SK-N-SH (cell line): Measurements from ENCODE around the gene TMEM59. TPM values are rescaled to one million over a fixed set of nuclear protein-coding genes. Genes with fewer than 3 reads are reported as not detected.

Experiments used
- CTCF ChIA-PET: fragments of 300-600, 350-600 bp; formaldehyde crosslinking; extraction: SDS; loops from one replicate; lab custom pipeline; 2021; lab: Yijun Ruan, JAX
- POLR2A ChIA-PET: fragments of 350-600 bp; sonication (Branson Sonifier 250); formaldehyde crosslinking; extraction: SDS; loops from one replicate; lab custom pipeline; 2020; ENCODE audit warnings: antibody characterized with exemption, inconsistent platforms; lab: Yijun Ruan, JAX
- DNase-seq: peaks from one replicate; pipeline ENCODE4 v3.0.0; 2012
- H2AFZ ChIP-seq: fragments of 200-600 bp; sonication (generic); 2 replicates; pipeline ENCODE4 v1.8.1; 2016; ENCODE audit warnings: antibody characterized with exemption, mild to moderate bottlenecking, low read depth
- H3F3A ChIP-seq: fragments of 200-600 bp; sonication (generic); replicated peaks from 2 replicates; pipeline ENCODE3; 2016; ENCODE audit warnings: antibody characterized with exemption, mild to moderate bottlenecking; ENCODE audit not compliant: insufficient read depth
- H3K27ac ChIP-seq, 2 experiments: fragments of 200-500 bp in 1 of 2; fragments of 200-600 bp in 1 of 2; sonication (Bioruptor generic) in 1 of 2; sonication (generic), shearing (Covaris generic) in 1 of 2; 2 replicates each; pipeline versions ENCODE4 v1.5.1 to v1.6.1; 2014 to 2016; ENCODE audit warnings: low read depth in 2 of 2, inconsistent platforms in 1 of 2, low read length in 1 of 2, mild to moderate bottlenecking in 1 of 2, mixed read lengths in 1 of 2
- H3K27me3 ChIP-seq: fragments of 200-600 bp; sonication (generic), shearing (Covaris generic); 2 replicates; pipeline ENCODE4 v1.6.1; 2016; ENCODE audit warnings: mixed run types; ENCODE audit not compliant: insufficient read depth
- H3K36me3 ChIP-seq, 2 experiments: fragments of 200-500 bp in 1 of 2; fragments of 200-600 bp in 1 of 2; sonication (Bioruptor generic) in 1 of 2; sonication (generic) in 1 of 2; replicated peaks in 1 of 2; 2 replicates each; pipeline versions ENCODE3 to v1.5.1; 2014 to 2016; ENCODE audit warnings: low read length in 1 of 2, mild to moderate bottlenecking in 1 of 2; ENCODE audit not compliant: insufficient read depth in 2 of 2, control insufficient read depth in 1 of 2
- H3K4me1 ChIP-seq, 2 experiments: fragments of 200-500 bp in 1 of 2; fragments of 200-600 bp in 1 of 2; sonication (Bioruptor generic) in 1 of 2; sonication (generic), shearing (Covaris generic) in 1 of 2; 2 replicates each; pipeline versions ENCODE4 v1.5.1 to v1.6.1; 2014 to 2016; ENCODE audit warnings: low read depth in 1 of 2, low read length in 1 of 2, mixed run types in 1 of 2; ENCODE audit not compliant: insufficient read depth in 2 of 2, control insufficient read depth in 1 of 2
- H3K4me2 ChIP-seq: fragments of 200-600 bp; sonication (generic), shearing (Covaris generic); 2 replicates; pipeline ENCODE4 v1.6.1; 2017; ENCODE audit warnings: mixed run types
- H3K4me3 ChIP-seq, 2 experiments: fragments of 200-500 bp in 1 of 2; fragments of 200-600 bp in 1 of 2; sonication (Bioruptor generic) in 1 of 2; sonication (generic), shearing (Covaris generic) in 1 of 2; 2 replicates each; pipeline versions ENCODE4 v1.5.1 to v1.8.1; 2014 to 2016; ENCODE audit warnings: low read depth in 2 of 2, inconsistent platforms in 1 of 2, low read length in 1 of 2, mild to moderate bottlenecking in 1 of 2, mixed read lengths in 1 of 2, moderate library complexity in 1 of 2
- H3K79me2 ChIP-seq: fragments of 200-600 bp; sonication (generic); 2 replicates; pipeline ENCODE4 v1.8.1; 2017; ENCODE audit warnings: mild to moderate bottlenecking; ENCODE audit not compliant: insufficient read depth
- H3K9ac ChIP-seq: fragments of 200-600 bp; sonication (generic); 2 replicates; pipeline ENCODE4 v1.6.1; 2017; ENCODE audit warnings: mixed run types
- H3K9me2 ChIP-seq: fragments of 200-600 bp; sonication (generic); 2 replicates; pipeline ENCODE4 v1.6.1; 2017; ENCODE audit warnings: mixed run types
- H3K9me3 ChIP-seq: fragments of 200-600 bp; sonication (generic); 2 replicates; pipeline ENCODE4 v1.6.1; 2017; ENCODE audit warnings: mixed run types, mild to moderate bottlenecking, moderate library complexity
- H4K20me1 ChIP-seq: fragments of 200-600 bp; sonication (generic); 2 replicates; pipeline ENCODE4 v1.6.1; 2017; ENCODE audit warnings: mild to moderate bottlenecking, mixed run types; ENCODE audit not compliant: insufficient read depth
- CHD2 ChIP-seq: fragments of 150-350 bp; IDR thresholded peaks from 2 replicates; pipeline ENCODE4 v1.6.1; 2018; ENCODE audit warnings: low read length; ENCODE audit not compliant: partially characterized antibody
- EP300 ChIP-seq, 2 experiments: IDR thresholded peaks; 2 replicates each; pipeline versions ENCODE4 v1.4.0 to v1.6.1; 2012; ENCODE audit warnings: borderline replicate concordance in 1 of 2, low read depth in 1 of 2, low read length in 1 of 2
- FOSL2 ChIP-seq: IDR thresholded peaks from 2 replicates; pipeline ENCODE4 v1.4.0; 2012; ENCODE audit warnings: low read depth, mild to moderate bottlenecking, moderate library complexity, borderline replicate concordance
- FOXM1 ChIP-seq: IDR thresholded peaks from 2 replicates; pipeline ENCODE4 v1.4.0; 2012; ENCODE audit warnings: low read depth, mild to moderate bottlenecking
- GABPA ChIP-seq: IDR thresholded peaks from 2 replicates; pipeline ENCODE4 v1.4.0; 2012; ENCODE audit warnings: low read depth, mild to moderate bottlenecking
- GATA2 ChIP-seq: sonication (generic); formaldehyde crosslinking; IDR thresholded peaks from 2 replicates; pipeline ENCODE4 v1.5.0; 2020; ENCODE audit warnings: mild to moderate bottlenecking, missing genetic modification reagents
- JUND ChIP-seq: IDR thresholded peaks from 2 replicates; pipeline ENCODE4 v1.4.0; 2012
- NRF1 ChIP-seq: IDR thresholded peaks from 2 replicates; pipeline ENCODE4 v1.6.1; 2012; ENCODE audit warnings: low read depth, mild to moderate bottlenecking, low read length
- PBX3 ChIP-seq: IDR thresholded peaks from 2 replicates; pipeline ENCODE4; 2012
- REST ChIP-seq: IDR thresholded peaks from 2 replicates; pipeline ENCODE4 v1.6.1; 2012; ENCODE audit warnings: mild to moderate bottlenecking, low read depth, low read length, moderate library complexity
- RFX5 ChIP-seq: IDR thresholded peaks from 2 replicates; pipeline ENCODE4 v1.6.1; 2012; ENCODE audit warnings: mild to moderate bottlenecking, improper control_type of control experiment, low read length
- SMC3 ChIP-seq: IDR thresholded peaks from 2 replicates; pipeline ENCODE4 v1.6.1; 2012; ENCODE audit warnings: low read depth, low read length, improper control_type of control experiment
- TAF1 ChIP-seq: IDR thresholded peaks from 2 replicates; pipeline ENCODE4 v1.6.1; 2012; ENCODE audit warnings: low read depth, mild to moderate bottlenecking, low read length, moderate library complexity, borderline replicate concordance
- TEAD4 ChIP-seq: IDR thresholded peaks from 2 replicates; pipeline ENCODE4 v1.4.0; 2012; ENCODE audit warnings: mild to moderate bottlenecking, borderline replicate concordance; ENCODE audit not compliant: insufficient read depth
- YY1 ChIP-seq: IDR thresholded peaks from 2 replicates; pipeline ENCODE4 v1.4.0; 2012; ENCODE audit warnings: low read depth, mild to moderate bottlenecking
- WGBS: methylation state at CpG from one replicate; pipeline ENCODE4 v1.1.6; 2017; ENCODE audit warnings: low lambda C conversion rate; 5-methylcytosine and 5-hydroxymethylcytosine counted together
- polyA plus RNA-seq, 3 experiments: library from polyadenylated mRNA; depleted of rRNA; stranded (reverse); fragments of >200 nt; gene quantifications; 2 replicates each; pipeline ENCODE4 v1.2.3, GENCODE V29; 2012
- TF ChIP-seq, protein P1 (sequence below): IDR thresholded peaks from 2 replicates; pipeline ENCODE4 v1.4.0; 2012; ENCODE audit warnings: low read depth, borderline replicate concordance
- TF ChIP-seq, protein P2 (sequence below): fragments of 150-350 bp; IDR thresholded peaks from 2 replicates; pipeline ENCODE4 v1.6.1; 2017; ENCODE audit warnings: antibody characterized with exemption, low read length, low read depth, borderline replicate concordance

The TMEM59 gene
- polyA plus RNA-seq, 1 of the 3 experiments (the other 2 are of a cell fraction): 249 TPM

DNA sequence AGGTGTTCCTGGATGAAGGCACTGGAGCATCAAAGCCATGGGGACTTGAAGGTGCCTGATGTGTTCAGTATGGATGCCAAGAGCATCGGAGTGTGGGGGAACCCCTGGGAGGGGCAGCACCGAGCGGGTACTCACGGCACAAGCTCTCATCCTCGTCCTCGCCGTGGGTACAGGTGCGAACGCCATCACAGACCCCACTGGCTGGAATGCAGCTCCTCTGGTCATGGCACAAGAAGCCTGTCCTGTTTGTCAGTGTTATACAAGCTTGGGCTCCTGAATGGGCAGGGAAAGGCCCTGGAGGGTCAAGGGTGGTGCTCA is 41.0 kb downstream of the TMEM59 start:
- Histone ChIP-seq H3K79me2 (no peaks in the 10 kb centered on the region), H3K9ac (no peak overlapping the region), H4K20me1 (no peaks in the 10 kb centered on the region), H3K9me3 (no peaks in the 10 kb centered on the region), H3K4me1 (no peaks in the 10 kb centered on the region; a peak in 1 of 4 replicates), H3K4me3 (no peak overlapping the region), H3K27ac (no peak overlapping the region), H3K36me3 (no peaks in the 10 kb centered on the region), H3K27me3 (peaks cover 16% of the 10 kb centered on the region; the same call in 1 of the 2 replicates), H3K4me2 (no peak overlapping the region), H2AFZ (no peak overlapping the region), H3F3A (no peaks in the 10 kb centered on the region), H3K9me2 (no peaks in the 10 kb centered on the region)
- ChIA-PET POLR2A (no interaction called here), CTCF (interaction anchor here (1.4 kb wide), 1 partner anchor 52 kb away, joined by 4 read pairs; no protein-coding TSS in a partner anchor)
- TF ChIP-seq TEAD4 (no peak), PBX3 (no peak), FOSL2 (no peak), YY1 (no peak), REST (no peak), NRF1 (no peak), GABPA (no peak), EP300 (IDR thresholded peaks at IDR 0.05; ENCODE audit: borderline replicate concordance in 1 of 2, low read depth in 1 of 2, low read length in 1 of 2) (no peak), SMC3 (no peak), TAF1 (no peak), FOXM1 (no peak), RFX5 (no peak), GATA2 (CRISPR knock-in tag) (no peak), CHD2 (no peak), JUND (no peak)
- TF ChIP-seq, protein P1, sequence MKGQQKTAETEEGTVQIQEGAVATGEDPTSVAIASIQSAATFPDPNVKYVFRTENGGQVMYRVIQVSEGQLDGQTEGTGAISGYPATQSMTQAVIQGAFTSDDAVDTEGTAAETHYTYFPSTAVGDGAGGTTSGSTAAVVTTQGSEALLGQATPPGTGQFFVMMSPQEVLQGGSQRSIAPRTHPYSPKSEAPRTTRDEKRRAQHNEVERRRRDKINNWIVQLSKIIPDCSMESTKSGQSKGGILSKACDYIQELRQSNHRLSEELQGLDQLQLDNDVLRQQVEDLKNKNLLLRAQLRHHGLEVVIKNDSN: no peak
- TF ChIP-seq, protein P2, sequence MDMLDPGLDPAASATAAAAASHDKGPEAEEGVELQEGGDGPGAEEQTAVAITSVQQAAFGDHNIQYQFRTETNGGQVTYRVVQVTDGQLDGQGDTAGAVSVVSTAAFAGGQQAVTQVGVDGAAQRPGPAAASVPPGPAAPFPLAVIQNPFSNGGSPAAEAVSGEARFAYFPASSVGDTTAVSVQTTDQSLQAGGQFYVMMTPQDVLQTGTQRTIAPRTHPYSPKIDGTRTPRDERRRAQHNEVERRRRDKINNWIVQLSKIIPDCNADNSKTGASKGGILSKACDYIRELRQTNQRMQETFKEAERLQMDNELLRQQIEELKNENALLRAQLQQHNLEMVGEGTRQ: no peak
- 40% methylated on average over 1 of the region's 9 CpGs for WGBS
- DNase-seq: no peak
